ENCODE data around the gene D2HGDH.

The D2HGDH gene

GRCh38 chr2:241752689-241753276 is 18.4 kb downstream of the D2HGDH start:
- no peaks in the 10 kb centered on the region for H3K27me3 ChIP-seq (ENCODE audit: control insufficient read depth, low read length)
- H3F3A ChIP-seq (ENCODE audit: control insufficient read depth, insufficient read depth): no peaks in the 10 kb centered on the region
- no peaks in the 10 kb centered on the region for H3K9me2 ChIP-seq (replicated peaks; ENCODE audit: control insufficient read depth, low read length)
- no peak overlapping the region for H3K4me3 ChIP-seq (ENCODE audit: low read length)
- H3K4me2 ChIP-seq (ENCODE audit: low read length): no peak overlapping the region
- TF ChIP-seq CTCF (IDR thresholded peaks at IDR 0.05; ENCODE audit: low read depth, low read length, poor library complexity, severe bottlenecking) (no peak), EZH2phosphoT487 (IDR thresholded peaks at IDR 0.05; ENCODE audit: borderline replicate concordance, low read length) (no peak)
- no peaks in the 10 kb centered on the region for H3K9me3 ChIP-seq (ENCODE audit: control insufficient read depth, insufficient read depth, low read length)
- H3K79me2 ChIP-seq (ENCODE audit: control insufficient read depth, low read length): no peaks in the 10 kb centered on the region
- no peak overlapping the region for H3K27ac ChIP-seq (ENCODE audit: low read depth, low read length)
- no peaks in the 10 kb centered on the region for H3K4me1 ChIP-seq (ENCODE audit: control insufficient read depth, low read length)
- H4K20me1 ChIP-seq (ENCODE audit: control insufficient read depth, insufficient read depth, low read depth, low read length): no peaks in the 10 kb centered on the region
- peaks cover 71% of the 10 kb centered on the region for H3K36me3 ChIP-seq (ENCODE audit: control insufficient read depth, low read length)

GRCh38 chr2:241753493-241753892 is 19.1 kb downstream of the D2HGDH start:
- no peaks in the 10 kb centered on the region for H3F3A ChIP-seq (ENCODE audit: control insufficient read depth, insufficient read depth)
- no peaks in the 10 kb centered on the region for H3K9me3 ChIP-seq (ENCODE audit: control insufficient read depth, insufficient read depth, low read length)
- peaks cover 76% of the 10 kb centered on the region for H3K36me3 ChIP-seq (ENCODE audit: control insufficient read depth, low read length)
- TF ChIP-seq EZH2phosphoT487 (IDR thresholded peaks at IDR 0.05; ENCODE audit: borderline replicate concordance, low read length) (no peak), CTCF (IDR thresholded peaks at IDR 0.05; ENCODE audit: low read depth, low read length, poor library complexity, severe bottlenecking) (no peak)
- H3K27ac ChIP-seq (ENCODE audit: low read depth, low read length): no peak overlapping the region
- no peak overlapping the region for H3K4me3 ChIP-seq (ENCODE audit: low read length)
- H3K4me1 ChIP-seq (ENCODE audit: control insufficient read depth, low read length): no peaks in the 10 kb centered on the region
- no peaks in the 10 kb centered on the region for H3K79me2 ChIP-seq (ENCODE audit: control insufficient read depth, low read length)
- H3K27me3 ChIP-seq (ENCODE audit: control insufficient read depth, low read length): no peaks in the 10 kb centered on the region
- H3K9me2 ChIP-seq (replicated peaks; ENCODE audit: control insufficient read depth, low read length): no peaks in the 10 kb centered on the region
- H3K4me2 ChIP-seq (ENCODE audit: low read length): no peak overlapping the region
- H4K20me1 ChIP-seq (ENCODE audit: control insufficient read depth, insufficient read depth, low read depth, low read length): no peaks in the 10 kb centered on the region

GRCh38 chr2:241754042-241754441 is 19.6 kb downstream of the D2HGDH start:
- H4K20me1 ChIP-seq (ENCODE audit: control insufficient read depth, insufficient read depth, low read depth, low read length): no peaks in the 10 kb centered on the region
- H3K4me1 ChIP-seq (ENCODE audit: control insufficient read depth, low read length): no peaks in the 10 kb centered on the region
- no peaks in the 10 kb centered on the region for H3K79me2 ChIP-seq (ENCODE audit: control insufficient read depth, low read length)
- H3K27me3 ChIP-seq (ENCODE audit: control insufficient read depth, low read length): no peaks in the 10 kb centered on the region
- no peaks in the 10 kb centered on the region for H3F3A ChIP-seq (ENCODE audit: control insufficient read depth, insufficient read depth)
- peaks cover 76% of the 10 kb centered on the region for H3K36me3 ChIP-seq (ENCODE audit: control insufficient read depth, low read length)
- no peak overlapping the region for H3K4me3 ChIP-seq (ENCODE audit: low read length)
- no peak overlapping the region for H3K27ac ChIP-seq (ENCODE audit: low read depth, low read length)
- H3K4me2 ChIP-seq (ENCODE audit: low read length): no peak overlapping the region
- H3K9me2 ChIP-seq (replicated peaks; ENCODE audit: control insufficient read depth, low read length): no peaks in the 10 kb centered on the region
- no peaks in the 10 kb centered on the region for H3K9me3 ChIP-seq (ENCODE audit: control insufficient read depth, insufficient read depth, low read length)
- TF ChIP-seq EZH2phosphoT487 (IDR thresholded peaks at IDR 0.05; ENCODE audit: borderline replicate concordance, low read length) (no peak), CTCF (IDR thresholded peaks at IDR 0.05; ENCODE audit: low read depth, low read length, poor library complexity, severe bottlenecking) (no peak)

Data from DOHH2 (cell line).